Measurements from ENCODE around the gene SMC3.

DNA sequence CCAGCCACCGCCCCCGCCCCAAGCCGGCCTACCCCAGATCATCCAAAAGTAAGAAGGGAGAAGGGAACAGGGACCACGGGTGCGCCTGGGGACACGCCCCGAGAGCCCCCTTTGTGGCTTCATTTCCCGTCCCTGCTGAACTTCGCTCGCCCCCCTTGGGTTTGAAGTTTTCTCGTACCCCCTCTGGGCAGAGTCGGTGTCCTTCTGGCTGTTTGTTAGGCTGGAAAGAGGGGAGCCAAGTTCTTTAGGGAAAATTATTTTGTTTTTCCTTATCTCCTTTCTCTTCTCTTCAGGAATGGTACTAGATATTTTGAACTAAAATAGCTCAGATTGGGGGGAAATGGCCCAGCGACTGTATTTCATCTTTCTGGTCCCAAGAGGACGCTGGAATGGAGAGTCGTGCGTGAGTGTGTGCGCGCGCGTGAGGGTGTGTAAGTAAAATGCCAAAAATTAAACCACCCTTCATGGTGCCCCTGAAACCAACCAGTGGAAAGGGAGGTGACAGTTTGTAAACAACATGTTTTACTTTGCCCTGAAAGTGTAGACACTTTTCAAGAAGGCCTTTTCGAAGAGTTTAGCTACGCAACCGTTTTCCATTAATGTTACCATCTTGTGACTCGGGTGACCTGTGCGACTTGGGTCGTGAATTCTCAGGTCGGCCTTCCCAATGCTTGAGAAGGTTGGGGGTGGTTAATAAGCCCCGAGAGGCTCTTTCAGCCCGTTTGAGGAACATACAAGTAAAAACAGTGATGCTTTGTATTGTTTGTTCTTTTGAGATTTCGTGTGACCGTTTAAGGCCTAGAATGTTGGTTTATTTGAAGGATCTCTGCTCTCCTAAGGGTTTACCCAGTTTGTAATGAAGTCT is 77.3 kb downstream of the SMC3 start:
- no peak for TF ChIP-seq SP1 (IDR thresholded peaks at IDR 0.05; ENCODE audit: low read depth)
- no peak for TF ChIP-seq POLR2A (IDR thresholded peaks at IDR 0.05; ENCODE audit: borderline replicate concordance, extremely low read depth, insufficient read depth, insufficient read length)
- TF ChIP-seq, protein P1, sequence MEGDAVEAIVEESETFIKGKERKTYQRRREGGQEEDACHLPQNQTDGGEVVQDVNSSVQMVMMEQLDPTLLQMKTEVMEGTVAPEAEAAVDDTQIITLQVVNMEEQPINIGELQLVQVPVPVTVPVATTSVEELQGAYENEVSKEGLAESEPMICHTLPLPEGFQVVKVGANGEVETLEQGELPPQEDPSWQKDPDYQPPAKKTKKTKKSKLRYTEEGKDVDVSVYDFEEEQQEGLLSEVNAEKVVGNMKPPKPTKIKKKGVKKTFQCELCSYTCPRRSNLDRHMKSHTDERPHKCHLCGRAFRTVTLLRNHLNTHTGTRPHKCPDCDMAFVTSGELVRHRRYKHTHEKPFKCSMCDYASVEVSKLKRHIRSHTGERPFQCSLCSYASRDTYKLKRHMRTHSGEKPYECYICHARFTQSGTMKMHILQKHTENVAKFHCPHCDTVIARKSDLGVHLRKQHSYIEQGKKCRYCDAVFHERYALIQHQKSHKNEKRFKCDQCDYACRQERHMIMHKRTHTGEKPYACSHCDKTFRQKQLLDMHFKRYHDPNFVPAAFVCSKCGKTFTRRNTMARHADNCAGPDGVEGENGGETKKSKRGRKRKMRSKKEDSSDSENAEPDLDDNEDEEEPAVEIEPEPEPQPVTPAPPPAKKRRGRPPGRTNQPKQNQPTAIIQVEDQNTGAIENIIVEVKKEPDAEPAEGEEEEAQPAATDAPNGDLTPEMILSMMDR (IDR thresholded peaks at IDR 0.05 in 2 of 3, conservative IDR thresholded peaks at IDR 0.05 in 1 of 3; ENCODE audit: borderline replicate concordance in 1 of 3, insufficient read depth in 1 of 3, low read depth in 2 of 3, low read length in 2 of 3) = no peak
- no peak for TF ChIP-seq REST (IDR thresholded peaks at IDR 0.05; ENCODE audit: low read depth)
- TF ChIP-seq ATF3 (IDR thresholded peaks at IDR 0.05) = no peak
- no peak for TF ChIP-seq CEBPB (IDR thresholded peaks at IDR 0.05; ENCODE audit: low read depth)
- TF ChIP-seq JUND (IDR thresholded peaks at IDR 0.05) = no peak
- TF ChIP-seq ZFX (IDR thresholded peaks at IDR 0.05) = no peak
- TF ChIP-seq EZH2phosphoT487 (IDR thresholded peaks at IDR 0.05; ENCODE audit: borderline replicate concordance) = no peak

Data from HCT116 (cell line).